PFSK-1 (cell line): Measurements from ENCODE around the gene ITIH5.

ENCODE experiments used
- FOXP2 ChIP-seq: optimal IDR thresholded peaks from 2 replicates; pipeline ENCODE3; 2011; ENCODE audit warnings: borderline replicate concordance, control low read depth, inconsistent platforms; ENCODE audit not compliant: insufficient read depth; ENCODE audit errors: extremely low read length, extremely low read depth
- POLR2AphosphoS5 ChIP-seq: IDR thresholded peaks from 2 replicates; pipeline ENCODE4 v1.6.1; 2012; ENCODE audit warnings: low read depth, mild to moderate bottlenecking, control low read depth, low read length, moderate library complexity
- SIN3A ChIP-seq: IDR thresholded peaks from 2 replicates; pipeline ENCODE4 v1.6.1; 2012; ENCODE audit warnings: mild to moderate bottlenecking, low read length, moderate library complexity, borderline replicate concordance; ENCODE audit not compliant: insufficient read depth
- TAF1 ChIP-seq: IDR thresholded peaks from 2 replicates; pipeline ENCODE4 v1.6.1; 2012; ENCODE audit warnings: low read length, control low read depth, borderline replicate concordance; ENCODE audit not compliant: insufficient read depth
- TF ChIP-seq, protein P1 (sequence below), 2 experiments: IDR thresholded peaks; 2 replicates each; pipeline versions ENCODE4 v1.6.1 to v1.8.0; 2011 to 2012; ENCODE audit warnings: low read depth in 2 of 2, low read length in 2 of 2, control low read depth in 1 of 2, inconsistent platforms in 1 of 2, mild to moderate bottlenecking in 1 of 2, moderate library complexity in 1 of 2; ENCODE audit not compliant: insufficient read depth in 1 of 2

The ITIH5 gene

DNA sequence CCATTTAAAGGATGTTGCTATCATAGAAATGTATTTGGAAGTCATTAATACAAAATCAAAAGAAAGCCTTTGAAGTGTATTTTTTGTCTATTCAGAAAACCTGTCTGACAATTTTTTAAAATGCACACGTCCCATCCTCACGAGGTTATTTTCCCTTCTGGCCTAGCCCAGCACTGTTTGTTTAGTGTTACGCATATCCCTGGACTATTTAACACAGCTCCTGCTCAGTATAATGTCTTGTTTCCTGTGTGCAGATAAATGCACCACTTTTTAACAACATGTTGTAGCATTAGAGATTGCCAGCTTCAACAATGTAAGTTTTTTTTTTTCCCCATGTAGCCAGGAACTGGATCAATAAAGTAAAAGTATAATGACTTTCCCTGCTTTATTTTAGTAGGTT lies 153.3 kb downstream of the ITIH5 start:
- TF ChIP-seq, protein P1, sequence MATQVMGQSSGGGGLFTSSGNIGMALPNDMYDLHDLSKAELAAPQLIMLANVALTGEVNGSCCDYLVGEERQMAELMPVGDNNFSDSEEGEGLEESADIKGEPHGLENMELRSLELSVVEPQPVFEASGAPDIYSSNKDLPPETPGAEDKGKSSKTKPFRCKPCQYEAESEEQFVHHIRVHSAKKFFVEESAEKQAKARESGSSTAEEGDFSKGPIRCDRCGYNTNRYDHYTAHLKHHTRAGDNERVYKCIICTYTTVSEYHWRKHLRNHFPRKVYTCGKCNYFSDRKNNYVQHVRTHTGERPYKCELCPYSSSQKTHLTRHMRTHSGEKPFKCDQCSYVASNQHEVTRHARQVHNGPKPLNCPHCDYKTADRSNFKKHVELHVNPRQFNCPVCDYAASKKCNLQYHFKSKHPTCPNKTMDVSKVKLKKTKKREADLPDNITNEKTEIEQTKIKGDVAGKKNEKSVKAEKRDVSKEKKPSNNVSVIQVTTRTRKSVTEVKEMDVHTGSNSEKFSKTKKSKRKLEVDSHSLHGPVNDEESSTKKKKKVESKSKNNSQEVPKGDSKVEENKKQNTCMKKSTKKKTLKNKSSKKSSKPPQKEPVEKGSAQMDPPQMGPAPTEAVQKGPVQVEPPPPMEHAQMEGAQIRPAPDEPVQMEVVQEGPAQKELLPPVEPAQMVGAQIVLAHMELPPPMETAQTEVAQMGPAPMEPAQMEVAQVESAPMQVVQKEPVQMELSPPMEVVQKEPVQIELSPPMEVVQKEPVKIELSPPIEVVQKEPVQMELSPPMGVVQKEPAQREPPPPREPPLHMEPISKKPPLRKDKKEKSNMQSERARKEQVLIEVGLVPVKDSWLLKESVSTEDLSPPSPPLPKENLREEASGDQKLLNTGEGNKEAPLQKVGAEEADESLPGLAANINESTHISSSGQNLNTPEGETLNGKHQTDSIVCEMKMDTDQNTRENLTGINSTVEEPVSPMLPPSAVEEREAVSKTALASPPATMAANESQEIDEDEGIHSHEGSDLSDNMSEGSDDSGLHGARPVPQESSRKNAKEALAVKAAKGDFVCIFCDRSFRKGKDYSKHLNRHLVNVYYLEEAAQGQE (IDR thresholded peaks at IDR 0.05; ENCODE audit: insufficient read depth in 1 of 2, low read depth in 2 of 2, low read length in 2 of 2) = no peak
- TF ChIP-seq POLR2AphosphoS5 = no peak
- TF ChIP-seq SIN3A = no peak
- TF ChIP-seq TAF1 = no peak
- no peak for TF ChIP-seq FOXP2

- TF ChIP-seq TAF1 (no peak), SIN3A (no peak), FOXP2 (no peak), POLR2AphosphoS5 (no peak)
- TF ChIP-seq, protein P1 (IDR thresholded peaks at IDR 0.05; ENCODE audit: insufficient read depth in 1 of 2, low read depth in 2 of 2, low read length in 2 of 2) = no peak
These were observed 154.3 kb downstream of the ITIH5 start for GRCh38 chr10:7512487-7512886.

DNA sequence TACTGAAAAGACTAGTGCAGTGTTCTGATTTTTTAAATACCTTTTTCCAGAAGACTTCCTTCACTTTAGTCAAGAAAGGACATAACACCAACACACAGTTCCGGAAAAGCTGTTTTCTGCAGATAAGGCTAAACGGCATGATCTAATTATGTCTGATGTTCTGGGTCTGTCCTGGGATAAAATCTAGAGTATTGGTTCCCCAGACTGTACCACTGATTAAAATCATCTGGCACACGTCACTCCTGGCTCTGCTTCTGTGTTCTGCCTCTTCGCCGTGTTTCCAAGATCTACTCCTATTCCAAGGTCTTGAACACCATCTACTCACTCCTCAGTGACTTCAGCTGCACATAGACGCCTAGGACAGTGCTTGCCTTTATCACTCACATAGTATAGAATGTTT lies 155.2 kb downstream of the ITIH5 start:
- no peak for TF ChIP-seq TAF1
- no peak for TF ChIP-seq POLR2AphosphoS5
- no peak for TF ChIP-seq FOXP2
- TF ChIP-seq, protein P1 (IDR thresholded peaks at IDR 0.05; ENCODE audit: insufficient read depth in 1 of 2, low read depth in 2 of 2, low read length in 2 of 2) = no peak
- TF ChIP-seq SIN3A = no peak
